CD14-positive monocyte (primary cell): ENCODE results near the gene OR2F1. TPM values are rescaled to one million over a fixed set of nuclear protein-coding genes. Genes with fewer than 3 reads are reported as not detected.

Source experiments
- DNase-seq, 3 donors: peaks; one replicate each; pipeline ENCODE4 v3.0.0-alpha.2; 2011 to 2022
- H2AFZ ChIP-seq: 2 replicates; pipeline ENCODE4 v1.6.0; 2012; ENCODE audit warnings: mild to moderate bottlenecking, low read depth, low read length, inconsistent platforms; ENCODE audit not compliant: insufficient read depth, poor library complexity, severe bottlenecking
- H3K27ac ChIP-seq, 2 donors: 1 replicate in 1 of 2; 2 replicates in 1 of 2; pipeline ENCODE4 v1.5.1; 2012 to 2013; ENCODE audit warnings: low read length in 2 of 2, control low read depth in 1 of 2, inconsistent platforms in 1 of 2, low read depth in 1 of 2, mild to moderate bottlenecking in 1 of 2
- H3K27me3 ChIP-seq, 2 donors: one replicate each; pipeline versions ENCODE4 v1.6.0 to v1.6.1; 2011 to 2013; ENCODE audit warnings: low read length in 2 of 2; ENCODE audit not compliant: control insufficient read depth in 2 of 2, insufficient read depth in 2 of 2
- H3K36me3 ChIP-seq, 2 donors: replicated peaks in 1 of 2; 1 replicate in 1 of 2; 2 replicates in 1 of 2; pipeline versions ENCODE4 v1.5.1 to v1.6.1; 2012 to 2013; ENCODE audit warnings: low read length in 2 of 2, control low read depth in 1 of 2, inconsistent platforms in 1 of 2, mild to moderate bottlenecking in 1 of 2; ENCODE audit not compliant: insufficient read depth in 2 of 2, control insufficient read depth in 1 of 2
- H3K4me1 ChIP-seq, 2 donors: 1 replicate in 1 of 2; 2 replicates in 1 of 2; pipeline versions ENCODE4 v1.5.1 to v1.6.1; 2012 to 2013; ENCODE audit warnings: low read length in 2 of 2, control low read depth in 1 of 2, inconsistent platforms in 1 of 2, mild to moderate bottlenecking in 1 of 2, moderate library complexity in 1 of 2; ENCODE audit not compliant: insufficient read depth in 2 of 2, control insufficient read depth in 1 of 2
- H3K4me2 ChIP-seq: replicated peaks from 2 replicates; pipeline ENCODE3; 2012; ENCODE audit warnings: low read length, moderate library complexity, mild to moderate bottlenecking; ENCODE audit not compliant: poor library complexity, severe bottlenecking; ENCODE audit errors: extremely low read depth
- H3K4me3 ChIP-seq, 3 experiments: fragments of 200-600 bp in 1 of 3; sonication (generic) in 1 of 3; replicated peaks in 1 of 3; 1 replicate in 2 of 3; 2 replicates in 1 of 3; pipeline ENCODE4 v1.5.1; 2011 to 2013; ENCODE audit warnings: low read length in 3 of 3, mild to moderate bottlenecking in 3 of 3, control low read depth in 2 of 3, low read depth in 2 of 3, inconsistent platforms in 1 of 3, moderate library complexity in 1 of 3
- H3K79me2 ChIP-seq: 2 replicates; pipeline ENCODE4 v1.6.0; 2012; ENCODE audit warnings: mild to moderate bottlenecking, control low read depth, inconsistent platforms, low read length, moderate library complexity; ENCODE audit not compliant: insufficient read depth
- H3K9ac ChIP-seq: 2 replicates; pipeline ENCODE4 v1.6.0; 2017; ENCODE audit warnings: low read length, mild to moderate bottlenecking; ENCODE audit not compliant: insufficient read depth, poor library complexity, severe bottlenecking
- H3K9me3 ChIP-seq, 2 donors: replicated peaks in 1 of 2; 1 replicate in 1 of 2; 2 replicates in 1 of 2; pipeline versions ENCODE4 v1.5.1 to v1.6.1; 2012 to 2013; ENCODE audit warnings: low read length in 2 of 2, control low read depth in 1 of 2; ENCODE audit not compliant: control insufficient read depth in 1 of 2, insufficient read depth in 1 of 2
- H4K20me1 ChIP-seq: 2 replicates; pipeline ENCODE4 v1.6.0; 2012; ENCODE audit warnings: mild to moderate bottlenecking, low read length, control low read depth, moderate library complexity; ENCODE audit not compliant: insufficient read depth
- H3K27ac Mint-ChIP-seq, 7 donors: one replicate each; pipeline ENCODE4 v1.8.0; 2020; ENCODE audit warnings: mild to moderate bottlenecking in 7 of 7, mixed read lengths in 7 of 7, moderate library complexity in 6 of 7, inconsistent platforms in 2 of 7
- H3K27me3 Mint-ChIP-seq, 3 donors: one replicate each; pipeline ENCODE4 v1.8.0; 2021 to 2022; ENCODE audit warnings: low read depth in 3 of 3, mild to moderate bottlenecking in 3 of 3, mixed read lengths in 3 of 3, moderate library complexity in 3 of 3, inconsistent platforms in 1 of 3
- H3K36me3 Mint-ChIP-seq, 2 donors: one replicate each; pipeline ENCODE4 v1.8.0; 2020; ENCODE audit warnings: mixed read lengths in 2 of 2, inconsistent platforms in 1 of 2, mild to moderate bottlenecking in 1 of 2
- H3K4me1 Mint-ChIP-seq: one replicate; pipeline ENCODE4 v1.8.0; 2020; ENCODE audit warnings: mild to moderate bottlenecking, mixed read lengths
- H3K4me3 Mint-ChIP-seq, 2 donors: one replicate each; pipeline ENCODE4 v1.8.0; 2020; ENCODE audit warnings: mild to moderate bottlenecking in 2 of 2, mixed read lengths in 2 of 2, moderate library complexity in 1 of 2
- H3K9me3 Mint-ChIP-seq, 7 donors: one replicate each; pipeline ENCODE4 v1.8.0; 2020 to 2022; ENCODE audit warnings: mixed read lengths in 7 of 7, mild to moderate bottlenecking in 6 of 7, moderate library complexity in 6 of 7, inconsistent platforms in 2 of 7
- WGBS: methylation state at CpG from one replicate; pipeline ENCODE4 v1.1.5; 2013; ENCODE audit warnings: missing lambda C conversion rate; ENCODE audit not compliant: insufficient coverage; 5-methylcytosine and 5-hydroxymethylcytosine counted together
- intact Hi-C, 2 donors: fragments of 100-400 bp; cut with micrococcal nuclease; formaldehyde crosslinking; loops; one replicate each; pipeline versions ENCODE4 v1.15.0 to v1.15.1; 2023
- polyA plus RNA-seq, 3 donors: library from polyadenylated mRNA; depleted of rRNA in 1 of 3; unstranded in 2 of 3; stranded (reverse) in 1 of 3; fragments of 300-500 nt in 2 of 3; fragments of >200 nt in 1 of 3; fragmentation: Illumina TruSeq in 2 of 3; gene quantifications; 1 replicate in 2 of 3; 2 replicates in 1 of 3; pipeline ENCODE4 v1.2.3, GENCODE V29; 2012 to 2021
- TF ChIP-seq, protein P1 (sequence below): fragments of 200-600 bp; IDR thresholded peaks from one replicate; pipeline ENCODE4 v1.8.0; 2022; ENCODE audit warnings: antibody characterized with exemption, mild to moderate bottlenecking

The OR2F1 gene
- polyA plus RNA-seq, 3 donors, result not detected

DNA sequence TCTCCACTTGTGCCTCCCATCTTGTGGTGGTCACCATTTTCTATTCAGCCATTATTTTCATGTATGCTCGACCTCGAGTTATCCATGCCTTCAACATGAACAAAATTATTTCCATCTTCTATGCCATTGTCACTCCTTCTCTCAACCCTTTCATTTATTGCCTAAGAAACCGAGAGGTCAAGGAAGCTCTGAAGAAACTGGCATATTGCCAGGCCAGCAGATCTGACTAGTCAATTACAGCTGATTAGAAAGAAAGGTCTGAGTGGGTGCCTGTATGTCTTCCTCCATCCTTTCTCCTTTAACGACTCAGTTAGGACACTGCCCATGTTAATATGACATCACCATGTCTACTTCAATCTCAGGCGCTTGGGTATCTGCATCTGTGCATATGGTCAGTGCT, 50.1 kb downstream of the OR2F1 start:
- no peaks in the 10 kb centered on the region for H3K4me1 Mint-ChIP-seq
- H3K27ac Mint-ChIP-seq, result no peak overlapping the region
- Histone ChIP-seq H3K27me3 (peaks cover 0 to 2% of the 10 kb centered on the region in 2 donors), H3K36me3 (no peaks in the 10 kb centered on the region), H2AFZ (no peak overlapping the region), H3K4me2 (no peak overlapping the region), H4K20me1 (no peaks in the 10 kb centered on the region), H3K4me3 (no peak overlapping the region), H3K9me3 (peaks cover 12 to 19% of the 10 kb centered on the region in 2 donors), H3K4me1 (no peaks in the 10 kb centered on the region), H3K9ac (no peak overlapping the region), H3K79me2 (no peaks in the 10 kb centered on the region), H3K27ac (no peak overlapping the region)
- H3K4me3 Mint-ChIP-seq, result no peak overlapping the region
- no peak for DNase-seq
- TF ChIP-seq, protein P1, sequence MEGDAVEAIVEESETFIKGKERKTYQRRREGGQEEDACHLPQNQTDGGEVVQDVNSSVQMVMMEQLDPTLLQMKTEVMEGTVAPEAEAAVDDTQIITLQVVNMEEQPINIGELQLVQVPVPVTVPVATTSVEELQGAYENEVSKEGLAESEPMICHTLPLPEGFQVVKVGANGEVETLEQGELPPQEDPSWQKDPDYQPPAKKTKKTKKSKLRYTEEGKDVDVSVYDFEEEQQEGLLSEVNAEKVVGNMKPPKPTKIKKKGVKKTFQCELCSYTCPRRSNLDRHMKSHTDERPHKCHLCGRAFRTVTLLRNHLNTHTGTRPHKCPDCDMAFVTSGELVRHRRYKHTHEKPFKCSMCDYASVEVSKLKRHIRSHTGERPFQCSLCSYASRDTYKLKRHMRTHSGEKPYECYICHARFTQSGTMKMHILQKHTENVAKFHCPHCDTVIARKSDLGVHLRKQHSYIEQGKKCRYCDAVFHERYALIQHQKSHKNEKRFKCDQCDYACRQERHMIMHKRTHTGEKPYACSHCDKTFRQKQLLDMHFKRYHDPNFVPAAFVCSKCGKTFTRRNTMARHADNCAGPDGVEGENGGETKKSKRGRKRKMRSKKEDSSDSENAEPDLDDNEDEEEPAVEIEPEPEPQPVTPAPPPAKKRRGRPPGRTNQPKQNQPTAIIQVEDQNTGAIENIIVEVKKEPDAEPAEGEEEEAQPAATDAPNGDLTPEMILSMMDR, result no peak
- no peaks in the 10 kb centered on the region for H3K36me3 Mint-ChIP-seq
- peaks cover 11 to 17% (median 12%) of the 10 kb centered on the region in 7 donors for H3K9me3 Mint-ChIP-seq
- intact Hi-C loops, result no loop called here
- 93% methylated on average over 3 of the region's 5 CpGs for WGBS
- H3K27me3 Mint-ChIP-seq, result peaks cover 0 to 2% (median 0%) of the 10 kb centered on the region in 3 donors

DNA sequence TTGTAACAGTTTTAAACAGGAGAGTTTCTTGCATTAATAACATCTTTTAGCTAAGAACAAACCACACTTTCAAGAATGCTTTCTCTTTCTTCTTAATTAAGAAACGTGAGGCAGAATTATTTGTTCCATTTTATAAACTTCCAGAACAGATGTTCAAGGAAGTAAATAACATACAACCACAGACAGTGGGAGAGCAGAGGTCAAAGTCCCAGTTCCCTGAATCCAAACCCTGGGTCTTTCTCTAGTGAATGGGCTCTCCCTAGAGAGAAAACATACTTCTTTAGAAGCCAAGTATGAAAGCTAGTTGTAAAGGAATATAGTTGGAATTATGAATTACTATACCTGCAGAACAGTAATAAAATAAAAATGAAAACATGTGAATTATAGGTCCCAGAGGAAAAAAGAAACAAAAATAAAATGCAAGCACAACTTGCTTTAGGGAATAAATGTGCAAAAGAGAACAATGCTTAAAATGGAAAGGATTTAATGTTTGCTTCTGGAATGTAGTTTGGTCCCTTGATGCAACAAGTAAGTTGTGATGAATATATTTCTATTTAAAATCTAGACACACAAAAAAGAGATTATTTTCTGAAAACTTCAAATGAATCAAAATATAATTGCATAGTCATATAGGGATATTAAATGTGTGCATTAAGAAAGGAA, 51.5 kb downstream of the OR2F1 start:
- no peak overlapping the region for H2AFZ ChIP-seq
- no peaks in the 10 kb centered on the region for H3K4me1 ChIP-seq
- H3K4me3 Mint-ChIP-seq, result no peak overlapping the region
- TF ChIP-seq, protein P1, result no peak
- no peaks in the 10 kb centered on the region for H3K79me2 ChIP-seq
- no peaks in the 10 kb centered on the region for H3K36me3 Mint-ChIP-seq
- peaks cover 2% of the 10 kb centered on the region for H3K4me1 Mint-ChIP-seq
- no peak overlapping the region for H3K4me3 ChIP-seq
- H3K36me3 ChIP-seq, result no peaks in the 10 kb centered on the region
- peaks cover 0 to 2% of the 10 kb centered on the region in 2 donors for H3K27me3 ChIP-seq
- DNase-seq, result no peak
- H3K4me2 ChIP-seq, result no peak overlapping the region
- 80% methylated on average over 1 of the region's 1 CpG for WGBS
- H3K9ac ChIP-seq, result no peak overlapping the region
- H3K27ac Mint-ChIP-seq, result no peak overlapping the region
- H3K27me3 Mint-ChIP-seq, result peaks cover 0 to under 1% (median 0%) of the 10 kb centered on the region in 3 donors
- peaks cover 15 to 29% (median 21%) of the 10 kb centered on the region in 7 donors for H3K9me3 Mint-ChIP-seq
- no peaks in the 10 kb centered on the region for H4K20me1 ChIP-seq
- H3K27ac ChIP-seq, result no peak overlapping the region
- H3K9me3 ChIP-seq, result peaks cover 18 to 22% of the 10 kb centered on the region in 2 donors
- intact Hi-C loops, result no loop called here
